ENCODE results near the gene PODXL2.

GRCh38 chr3:127661600-127661999 is 32.6 kb downstream of the PODXL2 start:
- TF ChIP-seq CEBPB (IDR thresholded peaks at IDR 0.05; ENCODE audit: low read depth, low read length) = no peak
- TF ChIP-seq, protein P1, sequence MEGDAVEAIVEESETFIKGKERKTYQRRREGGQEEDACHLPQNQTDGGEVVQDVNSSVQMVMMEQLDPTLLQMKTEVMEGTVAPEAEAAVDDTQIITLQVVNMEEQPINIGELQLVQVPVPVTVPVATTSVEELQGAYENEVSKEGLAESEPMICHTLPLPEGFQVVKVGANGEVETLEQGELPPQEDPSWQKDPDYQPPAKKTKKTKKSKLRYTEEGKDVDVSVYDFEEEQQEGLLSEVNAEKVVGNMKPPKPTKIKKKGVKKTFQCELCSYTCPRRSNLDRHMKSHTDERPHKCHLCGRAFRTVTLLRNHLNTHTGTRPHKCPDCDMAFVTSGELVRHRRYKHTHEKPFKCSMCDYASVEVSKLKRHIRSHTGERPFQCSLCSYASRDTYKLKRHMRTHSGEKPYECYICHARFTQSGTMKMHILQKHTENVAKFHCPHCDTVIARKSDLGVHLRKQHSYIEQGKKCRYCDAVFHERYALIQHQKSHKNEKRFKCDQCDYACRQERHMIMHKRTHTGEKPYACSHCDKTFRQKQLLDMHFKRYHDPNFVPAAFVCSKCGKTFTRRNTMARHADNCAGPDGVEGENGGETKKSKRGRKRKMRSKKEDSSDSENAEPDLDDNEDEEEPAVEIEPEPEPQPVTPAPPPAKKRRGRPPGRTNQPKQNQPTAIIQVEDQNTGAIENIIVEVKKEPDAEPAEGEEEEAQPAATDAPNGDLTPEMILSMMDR (IDR thresholded peaks at IDR 0.05; ENCODE audit: control extremely low read depth in 1 of 3, insufficient read depth in 1 of 3, low read depth in 1 of 3, low read length in 3 of 3) = no peak

All from H1 (cell line).